NT2/D1 (cell line): ENCODE data around the gene SCN9A.

Experiments
- YY1 ChIP-seq: IDR thresholded peaks from 2 replicates; pipeline ENCODE4 v1.6.1; 2011; ENCODE audit not compliant: insufficient read length, insufficient read depth
- ZNF274 ChIP-seq: IDR thresholded peaks from 2 replicates; pipeline ENCODE4 v1.6.1; 2011; ENCODE audit warnings: mild to moderate bottlenecking, low read depth, low read length

DNA sequence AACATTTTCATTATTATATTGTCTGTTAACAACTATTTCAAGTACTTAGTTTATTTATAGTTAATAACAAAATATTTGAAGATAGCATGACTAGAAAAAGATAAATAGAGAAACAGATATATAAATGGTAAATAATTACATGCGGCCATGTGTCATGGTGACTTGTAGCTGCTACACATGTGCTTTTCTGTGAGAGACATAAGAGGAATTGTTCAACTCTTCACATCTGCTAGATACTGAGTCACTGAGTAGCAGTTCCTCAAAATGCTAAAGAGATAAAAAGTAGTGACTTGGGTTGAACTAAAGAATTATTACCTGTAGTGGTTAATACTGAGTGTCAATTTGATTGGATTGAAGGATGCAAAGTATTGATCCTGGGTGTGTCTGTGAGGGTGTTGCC, 37.5 kb upstream of the SCN9A start:
- TF ChIP-seq ZNF274, result no peak
- no peak for TF ChIP-seq YY1
